Vagina (tissue), 2 donors: Measurements from ENCODE around the gene NFASC. TPM values are rescaled to one million over a fixed set of nuclear protein-coding genes. Genes with fewer than 3 reads are reported as not detected.

Experiments
- DNase-seq, 2 donors: peaks; one replicate each; pipeline ENCODE4 v3.0.0-alpha.2; 2017; ENCODE audit errors: extremely low spot score in 2 of 2
- H3K27ac ChIP-seq: fragments of 200-600 bp; sonication (generic); one replicate; pipeline ENCODE4 v1.5.1; 2019
- H3K27me3 ChIP-seq: fragments of 200-600 bp; sonication (generic); one replicate; pipeline ENCODE4 v1.5.1; 2019
- H3K36me3 ChIP-seq, 2 donors: fragments of 200-600 bp; sonication (generic); one replicate each; pipeline ENCODE4 v1.5.1; 2017 to 2019
- H3K4me1 ChIP-seq: fragments of 200-600 bp; sonication (generic); one replicate; pipeline ENCODE4 v1.5.1; 2019
- H3K4me3 ChIP-seq, 2 donors: fragments of 200-600 bp; sonication (generic); 1 replicate in 1 of 2; 2 replicates in 1 of 2; pipeline ENCODE4 v1.5.1; 2016 to 2019
- H3K9me3 ChIP-seq: fragments of 200-600 bp; sonication (generic); one replicate; pipeline ENCODE4 v1.5.1; 2019
- CTCF ChIP-seq, 3 experiments: fragments of 450-650 bp in 2 of 3; fragments of 200-600 bp in 1 of 3; sonication (generic) in 1 of 3; IDR thresholded peaks; one replicate each; pipeline ENCODE4 v1.5.1; 2017 to 2019; ENCODE audit warnings: antibody characterized with exemption in 3 of 3, mild to moderate bottlenecking in 2 of 3, moderate library complexity in 2 of 3
- POLR2A ChIP-seq, 2 donors: fragments of 450-650 bp; IDR thresholded peaks; one replicate each; pipeline ENCODE4 v1.6.1; 2017; ENCODE audit warnings: antibody characterized with exemption in 2 of 2, mild to moderate bottlenecking in 2 of 2, moderate library complexity in 2 of 2
- POLR2AphosphoS5 ChIP-seq, 2 donors: sonication (generic); formaldehyde crosslinking; IDR thresholded peaks; one replicate each; pipeline ENCODE4 v1.9.0; 2017; ENCODE audit warnings: antibody characterized with exemption in 2 of 2, mild to moderate bottlenecking in 2 of 2, low read depth in 1 of 2; ENCODE audit not compliant: insufficient read depth in 1 of 2
- intact Hi-C: fragments of 100-400 bp; cut with DNase I; formaldehyde crosslinking; loops from one replicate; pipeline ENCODE4 v1.15.1; 2023
- total RNA-seq: library from RNA; depleted of rRNA; stranded (reverse); fragments of >200 nt; gene quantifications from one replicate; pipeline ENCODE4 v1.2.3, GENCODE V29; 2016

Gene NFASC
- total RNA-seq, 1 donor from 2014 or later, result 23.3 TPM

GRCh38 chr1:204834752-204835151, 35.9 kb upstream of the NFASC start:
- TF ChIP-seq POLR2A (IDR thresholded peaks at IDR 0.05), result no peak
- TF ChIP-seq POLR2AphosphoS5 (IDR thresholded peaks at IDR 0.05; ENCODE audit: insufficient read depth in 1 of 2, low read depth in 1 of 2), result no peak
- TF ChIP-seq CTCF (IDR thresholded peaks at IDR 0.05), result no peak
- Histone ChIP-seq H3K27me3 (no peaks in the 10 kb centered on the region), H3K4me3 (no peak overlapping the region), H3K4me1 (peaks cover 11% of the 10 kb centered on the region), H3K36me3 (no peaks in the 10 kb centered on the region), H3K9me3 (no peaks in the 10 kb centered on the region), H3K27ac (no peak overlapping the region)
- intact Hi-C loops, result no loop called here
- no peak for DNase-seq

DNA sequence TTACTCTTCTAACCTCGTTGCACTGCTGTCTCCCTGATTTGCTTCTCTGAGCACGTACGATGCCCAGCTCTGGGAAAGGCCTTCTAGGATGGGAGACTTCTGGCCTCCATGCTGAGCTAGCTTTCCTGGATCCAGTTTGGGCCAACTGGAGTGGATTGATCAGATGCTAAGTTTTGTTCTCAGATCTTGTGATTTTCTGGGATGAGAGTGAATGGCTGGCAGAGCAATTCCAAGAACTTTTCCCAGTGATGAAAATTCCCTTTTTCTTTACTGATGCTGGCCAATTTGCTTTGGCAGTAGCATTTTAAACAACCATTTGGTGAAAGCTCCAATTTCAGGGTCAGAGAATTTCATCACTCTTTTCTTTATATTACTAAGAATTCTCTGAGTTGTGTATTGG, 34.9 kb upstream of the NFASC start:
- Histone ChIP-seq H3K36me3 (no peaks in the 10 kb centered on the region), H3K9me3 (no peaks in the 10 kb centered on the region), H3K27ac (no peak overlapping the region), H3K4me3 (no peak overlapping the region), H3K27me3 (no peaks in the 10 kb centered on the region), H3K4me1 (peaks cover 5% of the 10 kb centered on the region)
- TF ChIP-seq POLR2A (IDR thresholded peaks at IDR 0.05) (no peak), CTCF (IDR thresholded peaks at IDR 0.05) (no peak), POLR2AphosphoS5 (IDR thresholded peaks at IDR 0.05; ENCODE audit: insufficient read depth in 1 of 2, low read depth in 1 of 2) (no peak)
- intact Hi-C loops, result no loop called here
- DNase-seq, result no peak

- no peak for TF ChIP-seq CTCF (IDR thresholded peaks at IDR 0.05)
- no peak for TF ChIP-seq POLR2A (IDR thresholded peaks at IDR 0.05)
- TF ChIP-seq POLR2AphosphoS5 (IDR thresholded peaks at IDR 0.05; ENCODE audit: insufficient read depth in 1 of 2, low read depth in 1 of 2), result no peak
- no peak for DNase-seq
- intact Hi-C loops, result no loop called here
- no peaks in the 10 kb centered on the region for H3K27me3 ChIP-seq
- peaks cover 3% of the 10 kb centered on the region for H3K4me1 ChIP-seq
- H3K9me3 ChIP-seq, result no peaks in the 10 kb centered on the region
- H3K36me3 ChIP-seq, result no peaks in the 10 kb centered on the region
- H3K27ac ChIP-seq, result no peak overlapping the region
- H3K4me3 ChIP-seq, result no peak overlapping the region
Measured at GRCh38 chr1:204836856-204837255, 33.8 kb upstream of the NFASC start.

- Histone ChIP-seq H3K36me3 (no peaks in the 10 kb centered on the region), H3K4me3 (no peak overlapping the region), H3K4me1 (peaks cover 10% of the 10 kb centered on the region), H3K9me3 (no peaks in the 10 kb centered on the region), H3K27me3 (no peaks in the 10 kb centered on the region), H3K27ac (no peak overlapping the region)
- no peak for TF ChIP-seq POLR2A (IDR thresholded peaks at IDR 0.05)
- DNase-seq, result no peak
- intact Hi-C loops, result no loop called here
Measured at GRCh38 chr1:204837440-204838084, 33.1 kb upstream of the NFASC start.

- Histone ChIP-seq H3K27ac (no peak overlapping the region), H3K36me3 (no peaks in the 10 kb centered on the region), H3K4me3 (no peak overlapping the region), H3K27me3 (no peaks in the 10 kb centered on the region), H3K4me1 (peaks cover 21% of the 10 kb centered on the region), H3K9me3 (no peaks in the 10 kb centered on the region)
- intact Hi-C loops, result no loop called here
- DNase-seq, result no peak
- TF ChIP-seq POLR2AphosphoS5 (IDR thresholded peaks at IDR 0.05; ENCODE audit: insufficient read depth in 1 of 2, low read depth in 1 of 2), result no peak
- no peak for TF ChIP-seq POLR2A (IDR thresholded peaks at IDR 0.05)
- no peak for TF ChIP-seq CTCF (IDR thresholded peaks at IDR 0.05)
Measured at GRCh38 chr1:204841316-204841715, 29.3 kb upstream of the NFASC start.
